Inflammatory macrophage treated with lipopolysaccharide for 1 hour (primary cell): Measurements from ENCODE around the gene TMEM37.
"Not testable (repeated sequence)": the region's sequence is repeated elsewhere in the genome, so short reads cannot be mapped to it uniquely, and the experiment has no call there.

Experiments used
- DNase-seq, 2 donors: peaks; one replicate each; pipeline ENCODE4 v3.0.0-alpha.2; 2020 to 2022

The TMEM37 gene

GRCh38 chr2:119431155-119431975 is at the start of gene TMEM37:
TSS of gene TMEM37 (plus strand) at chr2:119431854. CDS start at chr2:119431904, 50 bp downstream.
- DNase-seq, result no peak

GRCh38 chr2:119383410-119384140 is 48.1 kb upstream of the TMEM37 start:
- DNase-seq, result no peak

- no peak for DNase-seq
Observed at GRCh38 chr2:119384971-119385370, 46.7 kb upstream of the TMEM37 start.

- DNase-seq, result peak; percentile 27 to 68
Observed at GRCh38 chr2:119385466-119385865, 46.2 kb upstream of the TMEM37 start.

GRCh38 chr2:119387381-119388129 is 44.1 kb upstream of the TMEM37 start:
- DNase-seq, result peak; percentile 94 to 99

- no peak for DNase-seq
Observed at GRCh38 chr2:119389615-119390306, 41.9 kb upstream of the TMEM37 start.

- no peak for DNase-seq
Observed at GRCh38 chr2:119393971-119394748, 37.5 kb upstream of the TMEM37 start.

GRCh38 chr2:119397196-119397595 is 34.5 kb upstream of the TMEM37 start:
- DNase-seq, result no peak

GRCh38 chr2:119402106-119402505 is 29.5 kb upstream of the TMEM37 start:
- DNase-seq, result no peak

- peak in 1 of 2 donors; percentile 50 for DNase-seq
Observed at GRCh38 chr2:119402645-119403560, 28.8 kb upstream of the TMEM37 start.

- DNase-seq, result not testable (repeated sequence)
Observed at GRCh38 chr2:119403618-119404017, 28.0 kb upstream of the TMEM37 start.

- DNase-seq, result no peak
Observed at GRCh38 chr2:119405151-119405550, 26.5 kb upstream of the TMEM37 start.

- peak; percentile 45 to 82 for DNase-seq
Observed at GRCh38 chr2:119407430-119408220, 24.0 kb upstream of the TMEM37 start.

- no peak for DNase-seq
Observed at GRCh38 chr2:119408221-119408619, 23.4 kb upstream of the TMEM37 start.

- DNase-seq, result no peak
Observed at GRCh38 chr2:119409506-119409905, 22.1 kb upstream of the TMEM37 start.

- no peak for DNase-seq
Observed at GRCh38 chr2:119414894-119415293, 16.8 kb upstream of the TMEM37 start.

- no peak for DNase-seq
Observed at GRCh38 chr2:119415630-119416029, 16.0 kb upstream of the TMEM37 start.

- no peak for DNase-seq
Observed at GRCh38 chr2:119416299-119416923, 15.2 kb upstream of the TMEM37 start.

GRCh38 chr2:119417908-119418307 is 13.7 kb upstream of the TMEM37 start:
- no peak for DNase-seq
